Stimulated activated CD8-positive, alpha-beta memory T cell treated with anti-CD3 and anti-CD28 coated beads, Interleukin-7, amount 100 ng/mL, for 24 hours (primary cell): ENCODE results near the gene EPB41L4B.
"Not testable (repeated sequence)": the region's sequence is repeated elsewhere in the genome, so short reads cannot be mapped to it uniquely, and the experiment has no call there.

Experiments used
- DNase-seq: peaks from one replicate; pipeline ENCODE4 v3.0.0-alpha.2; 2020; ENCODE audit warnings: low read depth

The EPB41L4B gene

DNA sequence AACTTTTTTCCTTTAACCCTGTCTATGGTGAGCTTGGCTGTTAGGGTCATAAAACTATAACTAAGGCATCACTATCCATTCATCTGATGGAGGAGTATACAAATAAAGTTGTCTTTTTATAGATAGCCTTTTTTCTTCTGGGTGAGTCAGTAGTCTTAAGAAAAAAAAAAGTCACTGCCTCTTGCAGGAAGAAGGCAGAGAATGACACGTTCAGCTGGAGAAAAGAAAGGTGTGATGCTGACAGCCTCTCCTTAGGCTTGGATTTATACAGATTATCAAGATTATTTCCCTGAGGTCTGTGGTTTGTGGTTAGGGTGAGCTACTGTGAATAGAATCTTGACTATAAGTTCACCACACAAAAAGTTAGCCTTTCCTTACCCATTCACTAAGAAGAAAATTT, 23.0 kb downstream of the EPB41L4B start:
- no peak for DNase-seq

- no peak for DNase-seq
Observed at GRCh38 chr9:109295221-109296130, 25.4 kb downstream of the EPB41L4B start.

DNA sequence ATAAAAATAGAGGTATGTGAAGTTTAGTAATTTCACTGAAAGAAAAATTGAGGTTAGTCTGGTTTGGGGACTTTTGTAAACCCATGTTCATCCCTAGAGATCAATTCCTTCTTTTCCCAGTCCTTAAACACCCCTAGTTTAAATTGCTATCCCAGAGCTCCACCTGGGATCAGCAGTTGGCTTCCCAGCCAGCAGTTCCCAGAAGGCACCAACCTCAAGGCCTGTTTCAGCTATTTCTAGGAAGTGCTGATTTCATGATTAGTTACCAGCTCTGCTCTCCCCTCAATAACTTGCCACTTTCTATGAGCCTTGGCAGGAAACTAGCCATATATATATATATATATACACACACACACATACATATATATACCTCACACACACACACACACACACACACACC, 30.5 kb downstream of the EPB41L4B start:
- no peak for DNase-seq

- DNase-seq: no peak
Observed at GRCh38 chr9:109289931-109290330, 30.9 kb downstream of the EPB41L4B start.

DNA sequence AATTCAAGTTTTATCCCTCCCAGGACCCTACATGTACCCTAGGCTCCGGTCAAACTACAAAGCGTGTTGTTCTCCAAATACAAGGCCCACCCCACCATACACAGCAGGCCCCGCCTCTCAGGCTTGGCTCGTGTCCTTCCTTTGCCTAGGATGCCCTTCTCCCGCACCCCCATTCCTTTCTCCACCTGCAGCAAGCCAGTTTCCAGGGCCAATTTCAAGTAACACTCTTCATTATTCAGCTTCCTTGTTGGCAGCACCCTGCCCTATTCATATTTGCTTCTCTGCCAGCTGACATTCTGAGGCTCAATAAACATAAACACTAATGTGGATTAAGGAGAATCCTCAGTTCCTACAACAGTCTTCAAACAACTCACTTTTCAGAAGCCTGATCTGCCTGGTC, 31.7 kb downstream of the EPB41L4B start:
- no peak for DNase-seq

DNA sequence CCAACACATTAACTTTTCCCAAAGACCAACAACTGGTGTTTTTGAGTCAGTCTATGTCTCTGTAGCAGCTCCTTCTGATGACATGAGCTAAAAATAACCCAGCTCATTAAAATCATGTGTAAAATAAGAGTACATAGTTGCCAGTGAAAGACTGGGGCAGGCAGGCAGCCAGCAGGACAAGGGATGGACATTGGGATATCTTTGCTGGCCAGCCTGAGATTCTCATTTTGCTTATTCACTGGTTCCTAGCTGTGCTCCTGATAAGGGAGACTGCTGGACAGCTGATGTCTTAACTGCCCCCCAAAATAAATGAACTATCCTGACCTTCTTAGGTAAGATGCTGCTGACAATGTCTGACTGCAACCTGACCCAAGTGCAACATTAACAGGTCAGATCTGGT, 33.9 kb downstream of the EPB41L4B start:
- DNase-seq: no peak

DNA sequence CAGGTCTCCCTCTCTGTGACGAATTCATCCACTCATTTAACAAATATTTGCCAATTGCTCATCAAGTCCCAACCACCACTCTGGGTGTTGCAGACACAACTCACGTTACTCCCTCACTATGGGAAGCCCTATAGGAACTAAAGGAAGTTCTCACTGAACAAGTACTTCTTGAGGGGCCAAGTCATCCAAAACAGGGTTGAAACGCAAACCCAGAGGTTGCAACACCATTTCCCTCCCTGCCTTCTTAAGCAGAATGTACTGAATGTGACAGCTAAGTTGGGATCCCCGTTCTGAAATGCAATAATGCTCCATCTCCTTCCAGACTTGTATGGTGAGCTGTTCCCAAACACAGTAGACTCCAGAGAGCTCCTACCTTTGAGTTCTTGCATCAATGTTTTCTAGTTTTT, 34.3 kb downstream of the EPB41L4B start:
- DNase-seq: no peak

DNA sequence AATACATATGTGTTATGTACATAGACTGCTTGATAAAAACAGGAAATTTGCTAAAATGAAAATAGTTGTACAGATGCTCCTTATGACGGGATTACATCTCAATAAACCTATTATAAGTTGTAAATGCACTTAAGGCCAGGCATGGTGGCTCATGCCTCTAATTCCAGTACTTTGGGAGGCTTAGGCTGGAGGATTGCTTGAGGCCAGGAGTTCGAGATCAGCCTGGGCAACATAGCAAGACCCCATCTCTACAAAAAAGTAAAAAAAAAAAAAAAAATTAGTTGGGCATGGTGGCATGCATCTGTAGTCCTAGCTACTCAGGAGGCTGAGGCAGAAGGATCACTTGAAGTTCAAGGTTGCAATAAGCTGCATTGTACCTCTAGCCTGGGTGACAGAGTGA, 37.2 kb downstream of the EPB41L4B start:
- not testable (repeated sequence) for DNase-seq

DNA sequence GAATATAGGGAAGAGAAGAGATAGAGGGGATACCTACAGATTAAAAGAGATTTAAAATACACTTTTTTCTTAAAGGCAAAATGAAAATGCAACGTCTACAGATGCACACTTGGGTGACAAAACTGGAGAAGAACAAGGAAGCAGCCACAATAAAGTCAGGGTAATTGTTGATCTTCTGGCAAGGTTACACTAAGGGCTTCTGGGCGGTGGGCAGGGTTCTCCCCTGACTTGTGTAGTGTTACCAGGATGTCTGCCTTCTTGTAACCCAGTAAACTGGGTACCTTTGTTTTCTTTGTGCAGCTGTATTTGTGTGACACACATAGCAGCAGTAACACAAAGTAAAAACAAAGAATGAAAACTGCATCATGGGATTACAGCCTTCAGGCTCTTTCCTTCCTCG, 37.8 kb downstream of the EPB41L4B start:
- DNase-seq: no peak

DNA sequence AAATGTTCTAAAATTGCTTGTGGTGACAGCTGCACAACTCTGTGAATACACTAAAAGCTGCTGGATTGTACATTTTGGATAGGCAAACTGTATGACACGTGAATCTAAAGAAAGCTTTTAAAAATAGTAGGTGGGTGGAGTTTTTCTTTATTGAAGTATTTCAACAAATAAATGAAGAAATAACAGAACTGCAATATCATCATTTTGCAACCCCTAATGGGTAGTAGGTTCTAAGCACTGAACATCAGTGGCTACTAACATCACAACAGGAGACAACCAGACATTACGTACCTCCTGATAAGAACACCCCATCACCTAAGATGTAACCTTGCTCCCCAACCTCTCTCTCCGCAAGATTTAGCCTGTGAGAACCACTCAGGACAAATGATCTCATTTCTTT, 38.6 kb downstream of the EPB41L4B start:
- DNase-seq: no peak

- no peak for DNase-seq
Observed at GRCh38 chr9:109281518-109281917, 39.3 kb downstream of the EPB41L4B start.

GRCh38 chr9:109278848-109279247, 42.0 kb downstream of the EPB41L4B start:
- DNase-seq: no peak

- DNase-seq: no peak
Observed at GRCh38 chr9:109278216-109278615, 42.6 kb downstream of the EPB41L4B start.

- DNase-seq: no peak
Observed at GRCh38 chr9:109277451-109277850, 43.4 kb downstream of the EPB41L4B start.

- DNase-seq: no peak
Observed at GRCh38 chr9:109276469-109277440, 44.1 kb downstream of the EPB41L4B start.

- no peak for DNase-seq
Observed at GRCh38 chr9:109274884-109275730, 45.8 kb downstream of the EPB41L4B start.

DNA sequence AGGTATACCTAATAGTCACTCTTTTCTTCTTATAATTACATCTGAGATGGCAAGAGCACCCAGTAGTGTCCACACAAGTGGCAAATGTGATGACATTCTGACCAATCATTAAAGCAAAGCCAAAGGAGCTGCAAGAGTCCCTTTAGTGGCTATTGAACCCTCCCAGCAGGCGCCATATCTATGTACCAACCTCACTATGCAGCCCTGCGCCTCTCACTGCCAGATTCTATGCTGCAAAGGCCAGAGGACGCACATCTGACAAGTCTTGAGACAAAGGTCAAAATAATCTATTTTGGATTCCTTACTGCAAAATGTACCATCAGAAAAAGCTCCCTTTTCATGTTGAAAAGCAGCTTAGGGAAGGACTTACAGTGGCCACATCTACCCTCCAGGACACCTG, 47.0 kb downstream of the EPB41L4B start:
- DNase-seq: no peak

DNA sequence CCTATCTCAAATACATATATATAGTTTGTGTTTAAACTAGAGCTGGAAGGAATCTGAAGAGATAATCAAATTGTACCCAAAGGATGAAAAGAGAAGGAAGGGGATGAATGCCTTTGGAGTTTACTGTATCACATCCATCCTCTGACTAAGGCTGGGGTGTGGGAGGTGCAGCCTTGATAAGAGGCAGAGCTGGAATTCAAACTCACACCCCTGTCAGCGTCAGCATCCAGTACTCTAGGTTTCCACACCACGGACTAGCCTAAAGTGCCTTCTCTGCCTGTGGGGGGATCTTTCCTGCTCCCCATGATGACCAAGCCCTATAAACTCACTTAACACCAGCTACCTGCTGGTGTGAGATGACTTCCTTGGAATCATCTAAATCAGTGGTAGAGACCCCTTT, 48.1 kb downstream of the EPB41L4B start:
- no peak for DNase-seq

- no peak for DNase-seq
Observed at GRCh38 chr9:109272045-109272444, 48.8 kb downstream of the EPB41L4B start.

GRCh38 chr9:109270971-109271925, 49.6 kb downstream of the EPB41L4B start:
- DNase-seq: no peak

- DNase-seq: no peak
Observed at GRCh38 chr9:109270441-109270840, 50.4 kb downstream of the EPB41L4B start.
